ENCODE results near the gene NUDT17.

The NUDT17 gene

GRCh38 chr1:145891587-145892485 is 46.4 kb downstream of the NUDT17 start:
- no peak overlapping the region for H3K27ac ChIP-seq (ENCODE audit: low read depth, low read length)
- H3F3A ChIP-seq (ENCODE audit: control insufficient read depth, insufficient read depth), result no peaks in the 10 kb centered on the region
- TF ChIP-seq, protein P1, sequence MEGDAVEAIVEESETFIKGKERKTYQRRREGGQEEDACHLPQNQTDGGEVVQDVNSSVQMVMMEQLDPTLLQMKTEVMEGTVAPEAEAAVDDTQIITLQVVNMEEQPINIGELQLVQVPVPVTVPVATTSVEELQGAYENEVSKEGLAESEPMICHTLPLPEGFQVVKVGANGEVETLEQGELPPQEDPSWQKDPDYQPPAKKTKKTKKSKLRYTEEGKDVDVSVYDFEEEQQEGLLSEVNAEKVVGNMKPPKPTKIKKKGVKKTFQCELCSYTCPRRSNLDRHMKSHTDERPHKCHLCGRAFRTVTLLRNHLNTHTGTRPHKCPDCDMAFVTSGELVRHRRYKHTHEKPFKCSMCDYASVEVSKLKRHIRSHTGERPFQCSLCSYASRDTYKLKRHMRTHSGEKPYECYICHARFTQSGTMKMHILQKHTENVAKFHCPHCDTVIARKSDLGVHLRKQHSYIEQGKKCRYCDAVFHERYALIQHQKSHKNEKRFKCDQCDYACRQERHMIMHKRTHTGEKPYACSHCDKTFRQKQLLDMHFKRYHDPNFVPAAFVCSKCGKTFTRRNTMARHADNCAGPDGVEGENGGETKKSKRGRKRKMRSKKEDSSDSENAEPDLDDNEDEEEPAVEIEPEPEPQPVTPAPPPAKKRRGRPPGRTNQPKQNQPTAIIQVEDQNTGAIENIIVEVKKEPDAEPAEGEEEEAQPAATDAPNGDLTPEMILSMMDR (IDR thresholded peaks at IDR 0.05; ENCODE audit: low read depth, low read length, poor library complexity, severe bottlenecking), result peak; percentile 89
- TF ChIP-seq EZH2phosphoT487 (IDR thresholded peaks at IDR 0.05; ENCODE audit: borderline replicate concordance, low read length), result no peak
- no peak overlapping the region for H3K4me2 ChIP-seq (ENCODE audit: low read length)
- no peaks in the 10 kb centered on the region for H3K36me3 ChIP-seq (ENCODE audit: control insufficient read depth, low read length)
- no peaks in the 10 kb centered on the region for H3K79me2 ChIP-seq (ENCODE audit: control insufficient read depth, low read length)
- H3K27me3 ChIP-seq (ENCODE audit: control insufficient read depth, low read length), result no peaks in the 10 kb centered on the region
- H3K4me1 ChIP-seq (ENCODE audit: control insufficient read depth, low read length), result no peaks in the 10 kb centered on the region
- no peaks in the 10 kb centered on the region for H4K20me1 ChIP-seq (ENCODE audit: control insufficient read depth, insufficient read depth, low read depth, low read length)
- no peak overlapping the region for H3K4me3 ChIP-seq (ENCODE audit: low read length)
- H3K9me3 ChIP-seq (ENCODE audit: control insufficient read depth, insufficient read depth, low read length), result no peaks in the 10 kb centered on the region
- H3K9me2 ChIP-seq (replicated peaks; ENCODE audit: control insufficient read depth, low read length), result no peaks in the 10 kb centered on the region

DNA sequence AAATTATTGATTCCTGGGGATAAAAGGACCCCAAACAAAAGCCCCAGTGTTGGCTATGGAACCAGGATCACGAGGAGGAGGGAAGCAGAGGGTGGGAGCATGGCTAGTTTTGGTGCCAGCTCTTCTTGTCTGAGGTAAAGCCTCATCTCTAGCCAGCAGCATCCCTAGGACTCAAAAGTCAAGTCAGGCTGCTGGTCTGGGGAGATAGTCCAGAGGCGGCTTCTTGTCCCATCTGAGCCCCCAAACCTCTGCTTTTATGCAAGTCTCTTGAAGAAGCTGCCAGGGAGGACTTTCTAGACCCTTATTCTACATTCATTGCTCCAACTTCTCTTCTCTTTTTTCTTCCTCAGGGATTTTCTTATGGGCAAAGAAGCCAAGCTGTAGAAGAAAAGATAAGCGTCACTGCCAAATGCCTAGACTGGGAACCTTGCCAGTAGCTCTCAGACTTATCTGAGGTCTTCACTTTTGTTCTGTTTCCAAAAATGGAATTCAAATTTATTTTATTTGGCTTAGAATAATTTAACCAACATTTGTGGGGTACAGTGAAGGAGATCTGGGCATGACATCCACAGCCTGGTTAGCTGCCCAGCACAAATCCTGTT is 47.2 kb downstream of the NUDT17 start:
- Histone ChIP-seq H3K4me1 (ENCODE audit: control insufficient read depth, low read length) (no peaks in the 10 kb centered on the region), H3K79me2 (ENCODE audit: control insufficient read depth, low read length) (no peaks in the 10 kb centered on the region), H4K20me1 (ENCODE audit: control insufficient read depth, insufficient read depth, low read depth, low read length) (no peaks in the 10 kb centered on the region), H3K9me2 (replicated peaks; ENCODE audit: control insufficient read depth, low read length) (no peaks in the 10 kb centered on the region), H3K27me3 (ENCODE audit: control insufficient read depth, low read length) (no peaks in the 10 kb centered on the region), H3K4me3 (ENCODE audit: low read length) (no peak overlapping the region), H3K9me3 (ENCODE audit: control insufficient read depth, insufficient read depth, low read length) (no peaks in the 10 kb centered on the region), H3F3A (ENCODE audit: control insufficient read depth, insufficient read depth) (no peaks in the 10 kb centered on the region), H3K36me3 (ENCODE audit: control insufficient read depth, low read length) (no peaks in the 10 kb centered on the region), H3K27ac (ENCODE audit: low read depth, low read length) (no peak overlapping the region), H3K4me2 (ENCODE audit: low read length) (no peak overlapping the region)
- TF ChIP-seq, protein P1 (IDR thresholded peaks at IDR 0.05; ENCODE audit: low read depth, low read length, poor library complexity, severe bottlenecking), result no peak
- no peak for TF ChIP-seq EZH2phosphoT487 (IDR thresholded peaks at IDR 0.05; ENCODE audit: borderline replicate concordance, low read length)

GRCh38 chr1:145893306-145894055 is 48.1 kb downstream of the NUDT17 start:
- Histone ChIP-seq H3F3A (ENCODE audit: control insufficient read depth, insufficient read depth) (no peaks in the 10 kb centered on the region), H3K9me2 (replicated peaks; ENCODE audit: control insufficient read depth, low read length) (no peaks in the 10 kb centered on the region), H4K20me1 (ENCODE audit: control insufficient read depth, insufficient read depth, low read depth, low read length) (no peaks in the 10 kb centered on the region), H3K27ac (ENCODE audit: low read depth, low read length) (no peak overlapping the region), H3K36me3 (ENCODE audit: control insufficient read depth, low read length) (no peaks in the 10 kb centered on the region), H3K79me2 (ENCODE audit: control insufficient read depth, low read length) (no peaks in the 10 kb centered on the region), H3K4me2 (ENCODE audit: low read length) (no peak overlapping the region), H3K4me1 (ENCODE audit: control insufficient read depth, low read length) (no peaks in the 10 kb centered on the region), H3K9me3 (ENCODE audit: control insufficient read depth, insufficient read depth, low read length) (no peaks in the 10 kb centered on the region), H3K4me3 (ENCODE audit: low read length) (no peak overlapping the region), H3K27me3 (ENCODE audit: control insufficient read depth, low read length) (no peaks in the 10 kb centered on the region)
- TF ChIP-seq, protein P1 (IDR thresholded peaks at IDR 0.05; ENCODE audit: low read depth, low read length, poor library complexity, severe bottlenecking), result no peak
- no peak for TF ChIP-seq EZH2phosphoT487 (IDR thresholded peaks at IDR 0.05; ENCODE audit: borderline replicate concordance, low read length)
